Right lobe of liver (tissue), 4 donors: ENCODE data around the gene RGS12.

Experiments
- CTCF ChIP-seq, 4 donors: fragments of 200-600 bp in 3 of 4; fragments of 450-650 bp in 1 of 4; IDR thresholded peaks; one replicate each; pipeline versions ENCODE4 v1.5.1 to v1.8.0; 2016 to 2022; ENCODE audit warnings: antibody characterized with exemption in 4 of 4, mild to moderate bottlenecking in 2 of 4
- POLR2A ChIP-seq: fragments of 450-650 bp; IDR thresholded peaks from one replicate; pipeline ENCODE4 v1.6.1; 2017; ENCODE audit warnings: antibody characterized with exemption, mild to moderate bottlenecking
- donor health status: DM: no; HTN: no; CAD: no.
- donor health status: DM: no; HTN: no; CAD: no.
- donor health status: DM: no; HTN: yes; CAD: no.

DNA sequence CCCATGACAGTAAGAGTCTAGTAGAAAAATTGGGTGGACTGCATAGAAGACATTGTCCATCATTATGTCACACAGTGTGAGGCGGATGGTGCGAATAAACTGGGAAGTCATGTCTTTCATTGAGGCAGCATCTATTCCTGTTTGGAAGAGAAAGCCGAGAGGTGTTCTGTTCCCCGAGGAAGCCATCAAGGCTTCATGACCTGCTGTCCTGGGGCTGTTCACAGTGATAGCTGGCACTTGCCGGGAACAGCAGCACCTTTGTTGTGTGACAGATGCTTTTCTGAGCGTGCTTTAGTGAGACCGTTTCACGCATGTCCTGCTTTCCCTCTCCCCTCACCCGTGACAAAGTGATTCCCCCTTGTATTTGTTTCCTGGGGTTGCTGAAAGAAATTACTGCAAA is 20.3 kb downstream of the RGS12 start:
- TF ChIP-seq CTCF (IDR thresholded peaks at IDR 0.05) (no peak), POLR2A (no peak)
